DMS153 (cell line): ENCODE data around the gene WNK4.

Source experiments
- DNase-seq: peaks from one replicate; lab custom pipeline; 2025; lab: John Stamatoyannopoulos, UW

The WNK4 gene

GRCh38 chr17:42797067-42798007 is 16.9 kb downstream of the WNK4 start:
- no peak for DNase-seq

- no peak for DNase-seq
Measured at GRCh38 chr17:42798011-42798382, 17.6 kb downstream of the WNK4 start.

GRCh38 chr17:42798383-42799380 is 18.3 kb downstream of the WNK4 start, which contains the start of the genes CNTD1 and COA3:
CNTD1 (plus strand) TSS chr17:42798861; CDS start chr17:42799068, 207 bp downstream.
COA3 (minus strand) TSS chr17:42798704; CDS start chr17:42798681, 23 bp downstream.
- peak; percentile 91 for DNase-seq

- DNase-seq, result no peak
Measured at GRCh38 chr17:42803074-42803883, 22.9 kb downstream of the WNK4 start.

GRCh38 chr17:42804918-42805367 is 24.5 kb downstream of the WNK4 start:
- DNase-seq, result peak; percentile 62

- no peak for DNase-seq
Measured at GRCh38 chr17:42806249-42806648, 25.8 kb downstream of the WNK4 start.

GRCh38 chr17:42809250-42809649 is 28.8 kb downstream of the WNK4 start:
- DNase-seq, result no peak

- peak; percentile 6 for DNase-seq
Measured at GRCh38 chr17:42814633-42815399, 34.4 kb downstream of the WNK4 start.

GRCh38 chr17:42817866-42818265 is 37.5 kb downstream of the WNK4 start:
- DNase-seq, result no peak

- DNase-seq, result no peak
Measured at GRCh38 chr17:42818379-42818778, 38.0 kb downstream of the WNK4 start.

GRCh38 chr17:42819939-42820535 is 39.6 kb downstream of the WNK4 start:
- peak; percentile 60 for DNase-seq

- DNase-seq, result no peak
Measured at GRCh38 chr17:42821176-42821575, 40.8 kb downstream of the WNK4 start.

- DNase-seq, result no peak
Measured at GRCh38 chr17:42827472-42827871, 47.1 kb downstream of the WNK4 start.

- DNase-seq, result no peak
Measured at GRCh38 chr17:42830971-42831370, 50.6 kb downstream of the WNK4 start.

- DNase-seq, result no peak
Measured at GRCh38 chr17:42832213-42832933, 52.0 kb downstream of the WNK4 start.

- peak; percentile 71 for DNase-seq
Measured at GRCh38 chr17:42832934-42833766, 52.7 kb downstream of the WNK4 start, which contains the start of gene PSME3. PSME3 (plus strand) TSS chr17:42833397; CDS start chr17:42833632, 235 bp downstream.

GRCh38 chr17:42833767-42834422 is 53.5 kb downstream of the WNK4 start:
- no peak for DNase-seq

GRCh38 chr17:42835732-42836131 is 55.3 kb downstream of the WNK4 start:
- no peak for DNase-seq
